ENCODE measurements around the gene LRRC56. TPM values are rescaled to one million over a fixed set of nuclear protein-coding genes. Genes with fewer than 3 reads are reported as not detected.

The LRRC56 gene
- total RNA-seq, 4 donors from 2014 or later = 0.13 to 0.69 (median 0.20) TPM; not detected in 1

- no peak overlapping the region for H3K27ac ChIP-seq
- H3K27me3 ChIP-seq = peaks cover 100% of the 10 kb centered on the region
- H3K4me1 ChIP-seq = peaks cover 0 to 25% (median 12%) of the 10 kb centered on the region in 3 donors
- H3K36me3 ChIP-seq = peaks cover 0 to 7% of the 10 kb centered on the region in 2 donors
- peak; percentile 40 for ATAC-seq
- TF ChIP-seq POLR2A (IDR thresholded peaks at IDR 0.05) (no peak), CTCF (IDR thresholded peaks at IDR 0.05) (peak in 3 of 4 experiments; percentile 43 to 74 (median 67))
- peak overlapping the region in 1 of 2 donors; percentile 38 for H3K4me3 ChIP-seq
- WGBS, 2 donors (ENCODE audit: low coverage in 1 of 2) = no CpG with 5 or more reads among the region's 60 CpGs
- no peaks in the 10 kb centered on the region for H3K9me3 ChIP-seq
Observed at GRCh38 chr11:554428-555226, 17.3 kb downstream of the LRRC56 start.

- WGBS, 2 donors (ENCODE audit: low coverage in 1 of 2) = 0% methylated on average over 4 of the region's 57 CpGs; no CpG with 5 or more reads in 1 of the 2 donors
- H3K4me3 ChIP-seq = peak overlapping the region in 1 of 2 donors; percentile 38
Observed at GRCh38 chr11:555227-555779, 18.0 kb downstream of the LRRC56 start.

GRCh38 chr11:555780-556661 lies 18.7 kb downstream of the LRRC56 start:
- no peak for ATAC-seq
- TF ChIP-seq EP300 (IDR thresholded peaks at IDR 0.05) (no peak), POLR2AphosphoS5 (IDR thresholded peaks at IDR 0.05) (no peak), CTCF (IDR thresholded peaks at IDR 0.05) (no peak), POLR2A (IDR thresholded peaks at IDR 0.05) (no peak)
- no peaks in the 10 kb centered on the region for H3K36me3 ChIP-seq
- peaks cover 89% of the 10 kb centered on the region for H3K27me3 ChIP-seq
- H3K4me3 ChIP-seq = peak overlapping the region in 1 of 2 donors; percentile 38
- peaks cover 0 to 34% (median 17%) of the 10 kb centered on the region in 3 donors for H3K4me1 ChIP-seq
- WGBS, 2 donors (ENCODE audit: low coverage in 1 of 2) = no CpG with 5 or more reads among the region's 104 CpGs
- no peak overlapping the region for H3K27ac ChIP-seq
- no peaks in the 10 kb centered on the region for H3K9me3 ChIP-seq

More at GRCh38 chr11:555227-555779, 18.0 kb downstream of the LRRC56 start:
- H3K27me3 ChIP-seq = peaks cover 96% of the 10 kb centered on the region
- H3K9me3 ChIP-seq = no peaks in the 10 kb centered on the region
- peaks cover 0 to 2% of the 10 kb centered on the region in 2 donors for H3K36me3 ChIP-seq
- peaks cover 0 to 31% (median 17%) of the 10 kb centered on the region in 3 donors for H3K4me1 ChIP-seq
- no peak overlapping the region for H3K27ac ChIP-seq
- ATAC-seq = no peak
- no peak for TF ChIP-seq POLR2A (IDR thresholded peaks at IDR 0.05)
- no peak for TF ChIP-seq EP300 (IDR thresholded peaks at IDR 0.05)
- no peak for TF ChIP-seq POLR2AphosphoS5 (IDR thresholded peaks at IDR 0.05)
- TF ChIP-seq CTCF (IDR thresholded peaks at IDR 0.05) = no peak

- Histone ChIP-seq H3K4me1 (peaks cover 0 to 42% (median 17%) of the 10 kb centered on the region in 3 donors), H3K4me3 (no peak overlapping the region), H3K27me3 (peaks cover 81% of the 10 kb centered on the region), H3K9me3 (no peaks in the 10 kb centered on the region), H3K36me3 (no peaks in the 10 kb centered on the region), H3K27ac (no peak overlapping the region)
- no peak for ATAC-seq
- 100% methylated on average over 1 of the region's 22 CpGs; no CpG with 5 or more reads in 1 of the 2 donors for WGBS, 2 donors (ENCODE audit: low coverage in 1 of 2)
- TF ChIP-seq POLR2A (IDR thresholded peaks at IDR 0.05) = no peak
- no peak for TF ChIP-seq POLR2AphosphoS5 (IDR thresholded peaks at IDR 0.05)
- TF ChIP-seq EP300 (IDR thresholded peaks at IDR 0.05) = no peak
- TF ChIP-seq CTCF (IDR thresholded peaks at IDR 0.05) = no peak
Observed at GRCh38 chr11:556662-557256, 19.4 kb downstream of the LRRC56 start.

All from gastroesophageal sphincter (tissue), 4 donors.